Activated CD4-positive, CD25-positive, alpha-beta regulatory T cell treated with anti-CD3 and anti-CD28 coated beads, Interleukin-2, amount 50 U/mL, for 72 hours (primary cell): ENCODE results near the gene TEAD1.

Experiments used
- DNase-seq: peaks from one replicate; pipeline ENCODE4 v3.0.0; 2021

The TEAD1 gene

GRCh38 chr11:12768726-12769673 lies 94.8 kb downstream of the TEAD1 start:
- no peak for DNase-seq

- DNase-seq = no peak
Measured at GRCh38 chr11:12769834-12770345, 95.7 kb downstream of the TEAD1 start.

GRCh38 chr11:12770435-12770834 lies 96.2 kb downstream of the TEAD1 start:
- DNase-seq = no peak

- no peak for DNase-seq
Measured at GRCh38 chr11:12770966-12771597, 96.9 kb downstream of the TEAD1 start.

GRCh38 chr11:12771875-12772274 lies 97.7 kb downstream of the TEAD1 start:
- no peak for DNase-seq

GRCh38 chr11:12772324-12772723 lies 98.1 kb downstream of the TEAD1 start:
- DNase-seq = no peak

- DNase-seq = no peak
Measured at GRCh38 chr11:12773591-12773990, 99.4 kb downstream of the TEAD1 start.

- DNase-seq = no peak
Measured at GRCh38 chr11:12775955-12776354, 101.7 kb downstream of the TEAD1 start.

GRCh38 chr11:12777208-12777874 lies 103.1 kb downstream of the TEAD1 start:
- DNase-seq = no peak

GRCh38 chr11:12778240-12778905 lies 104.2 kb downstream of the TEAD1 start:
- DNase-seq = no peak

- no peak for DNase-seq
Measured at GRCh38 chr11:12783765-12784164, 109.5 kb downstream of the TEAD1 start.

GRCh38 chr11:12784445-12784844 lies 110.2 kb downstream of the TEAD1 start:
- no peak for DNase-seq

- DNase-seq = no peak
Measured at GRCh38 chr11:12784987-12785386, 110.8 kb downstream of the TEAD1 start.

- DNase-seq = no peak
Measured at GRCh38 chr11:12785901-12786300, 111.7 kb downstream of the TEAD1 start.

- DNase-seq = no peak
Measured at GRCh38 chr11:12786450-12786849, 112.2 kb downstream of the TEAD1 start.

- no peak for DNase-seq
Measured at GRCh38 chr11:12786891-12787290, 112.7 kb downstream of the TEAD1 start.

- no peak for DNase-seq
Measured at GRCh38 chr11:12787847-12788246, 113.6 kb downstream of the TEAD1 start.

GRCh38 chr11:12789054-12789453 lies 114.8 kb downstream of the TEAD1 start:
- DNase-seq = no peak

- no peak for DNase-seq
Measured at GRCh38 chr11:12789596-12790215, 115.5 kb downstream of the TEAD1 start.

- no peak for DNase-seq
Measured at GRCh38 chr11:12790861-12791616, 116.8 kb downstream of the TEAD1 start.

GRCh38 chr11:12792018-12792417 lies 117.8 kb downstream of the TEAD1 start:
- no peak for DNase-seq

- DNase-seq = no peak
Measured at GRCh38 chr11:12792590-12792989, 118.4 kb downstream of the TEAD1 start.
